Ammon's horn (tissue), 1 donor: ENCODE measurements around the gene ZBTB25.

Source experiments
- DNase-seq: peaks from one replicate; pipeline ENCODE4 v3.0.0-alpha.2; 2016; ENCODE audit warnings: low spot score

The ZBTB25 gene

GRCh38 chr14:64516969-64517368 lies 13.3 kb upstream of the ZBTB25 start:
- DNase-seq, result no peak

GRCh38 chr14:64515053-64515452 lies 11.4 kb upstream of the ZBTB25 start:
- no peak for DNase-seq

- DNase-seq, result no peak
Measured at GRCh38 chr14:64513271-64513670, 9.6 kb upstream of the ZBTB25 start.

GRCh38 chr14:64510825-64511671 lies 7.4 kb upstream of the ZBTB25 start:
- DNase-seq, result peak; percentile 88

- DNase-seq, result no peak
Measured at GRCh38 chr14:64509036-64509435, 5.4 kb upstream of the ZBTB25 start.

DNA sequence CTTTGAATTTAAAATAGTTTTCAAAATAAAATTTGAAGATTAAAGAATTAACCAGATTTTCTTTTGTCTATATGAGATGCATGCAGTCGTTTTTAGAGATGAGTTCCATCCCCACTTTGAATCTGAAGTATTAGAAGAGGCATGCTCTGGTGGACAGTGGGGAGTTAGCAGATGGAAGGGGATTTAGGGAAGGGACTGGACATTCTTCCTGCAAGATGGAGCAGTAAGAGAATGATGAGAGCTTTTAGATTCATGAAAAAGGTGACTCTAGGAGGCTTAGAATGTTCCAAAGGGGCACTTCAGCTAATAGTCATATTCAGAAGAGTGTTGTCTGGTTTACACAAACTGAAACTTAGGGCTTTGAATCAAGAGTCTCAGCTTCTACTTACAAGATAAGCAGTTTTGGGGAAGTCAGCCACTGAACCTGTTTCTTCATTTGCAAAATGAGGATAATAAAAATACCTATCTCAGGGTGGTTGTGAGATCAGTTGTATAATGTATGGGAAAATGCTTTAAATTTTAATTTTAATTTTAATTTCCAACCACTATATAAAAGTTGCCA lies 4.7 kb upstream of the ZBTB25 start:
- no peak for DNase-seq

GRCh38 chr14:64507376-64508156 lies 3.9 kb upstream of the ZBTB25 start:
- DNase-seq, result no peak

DNA sequence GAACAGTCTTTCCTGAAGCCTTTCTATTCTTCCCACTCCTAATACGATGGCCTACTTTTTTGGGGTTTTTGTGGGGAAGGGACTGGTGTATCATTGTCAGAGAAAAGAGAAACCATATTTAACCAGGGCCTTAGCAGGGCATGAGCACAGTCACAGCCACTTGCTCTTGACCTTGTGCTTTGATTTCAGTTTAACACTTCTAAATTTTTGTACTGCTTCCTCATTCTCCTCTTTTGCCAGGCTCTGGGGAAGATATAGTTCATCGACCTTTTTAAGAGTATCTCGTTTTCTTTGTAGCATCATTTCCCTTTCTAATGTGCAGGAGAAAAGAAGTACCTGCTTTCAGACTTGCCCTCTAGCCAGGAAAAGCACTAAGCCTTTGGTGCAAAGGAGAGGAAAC lies 3.1 kb upstream of the ZBTB25 start:
- no peak for DNase-seq

DNA sequence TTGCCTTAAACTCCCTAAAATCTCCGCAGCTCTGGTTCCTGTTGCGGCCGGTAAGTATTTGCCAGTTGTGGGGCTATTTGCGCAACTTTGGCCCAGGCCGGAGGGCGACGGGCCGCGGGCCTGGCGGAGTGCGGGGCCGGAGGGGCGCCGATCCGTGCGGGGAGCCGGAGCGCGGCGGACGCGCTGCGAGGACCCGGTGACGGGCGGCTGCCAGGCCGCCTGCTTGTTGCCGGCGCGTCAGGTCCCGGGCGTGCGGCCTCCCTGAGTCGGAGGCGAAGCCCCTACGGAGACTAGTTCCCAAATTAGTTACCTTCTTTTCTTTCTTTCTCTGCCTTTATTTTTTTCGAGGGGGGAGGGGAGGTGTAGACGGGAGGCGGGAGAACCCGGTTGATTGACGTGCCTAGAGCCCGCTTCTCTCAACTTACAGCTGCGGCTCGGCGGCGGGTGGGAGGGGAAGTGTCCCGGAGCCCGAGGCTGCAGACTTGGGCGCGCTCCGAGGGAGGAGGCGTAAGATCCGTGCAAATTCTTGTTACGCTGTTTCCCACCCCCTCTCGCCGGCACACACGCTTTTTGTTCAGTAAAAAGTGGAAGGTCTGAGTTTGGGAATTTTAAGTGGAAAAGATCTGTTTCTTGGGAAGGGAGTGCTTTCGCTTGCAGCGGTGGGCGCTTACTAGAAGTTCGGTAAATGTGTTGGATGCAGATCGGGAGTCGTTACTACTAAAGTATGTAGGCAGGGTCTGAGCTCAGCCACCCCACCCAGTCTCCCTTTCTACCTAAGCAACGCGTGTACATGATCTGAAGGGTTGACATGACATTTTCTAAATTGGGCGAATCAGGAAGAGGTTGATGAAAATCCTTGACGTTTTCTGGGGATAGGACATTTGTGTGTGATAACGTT lies 1.5 kb upstream of the ZBTB25 start:
- peak; percentile 94 for DNase-seq

DNA sequence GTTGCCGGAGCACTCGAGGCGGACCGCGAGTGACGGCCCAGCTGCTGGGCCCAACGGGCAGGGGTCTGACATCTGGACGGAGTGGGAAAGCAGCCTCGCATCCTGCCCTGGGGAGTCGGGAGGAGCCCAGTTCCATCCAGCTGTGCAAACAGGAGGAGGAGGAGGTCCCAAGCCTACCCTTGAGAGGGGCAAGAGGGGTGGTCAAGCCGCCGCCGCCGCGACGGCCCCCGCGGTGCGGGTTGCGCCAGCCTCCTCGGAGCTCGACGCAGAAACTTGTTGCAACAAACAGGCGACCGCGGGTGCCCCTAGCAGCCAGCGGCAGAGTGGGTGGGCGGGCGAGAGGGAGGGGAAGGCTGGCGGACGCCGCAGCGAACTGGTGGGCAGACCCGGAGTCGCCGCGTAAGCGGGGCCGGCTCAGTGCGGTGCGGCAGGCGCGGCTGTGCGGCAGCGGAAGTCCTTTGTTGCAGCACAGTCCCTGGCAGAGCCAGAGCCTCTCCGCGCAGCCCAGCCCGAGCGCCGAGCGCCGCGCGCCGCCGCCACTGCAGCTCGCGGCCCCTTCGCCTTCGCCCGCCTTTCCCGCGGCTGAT lies 765 bp upstream of the ZBTB25 start, which contains the start of gene ZBTB1:
ZBTB1 (plus strand) TSS at position 461 of the 587 bp plus-strand sequence. CDS start 16,735 bp downstream, outside the sequence.
- peak; percentile 81 for DNase-seq

- DNase-seq, result no peak
Measured at GRCh38 chr14:64502887-64503433, 678 bp downstream of the ZBTB25 start.

- DNase-seq, result no peak
Measured at GRCh38 chr14:64502456-64502855, 1.2 kb downstream of the ZBTB25 start.

DNA sequence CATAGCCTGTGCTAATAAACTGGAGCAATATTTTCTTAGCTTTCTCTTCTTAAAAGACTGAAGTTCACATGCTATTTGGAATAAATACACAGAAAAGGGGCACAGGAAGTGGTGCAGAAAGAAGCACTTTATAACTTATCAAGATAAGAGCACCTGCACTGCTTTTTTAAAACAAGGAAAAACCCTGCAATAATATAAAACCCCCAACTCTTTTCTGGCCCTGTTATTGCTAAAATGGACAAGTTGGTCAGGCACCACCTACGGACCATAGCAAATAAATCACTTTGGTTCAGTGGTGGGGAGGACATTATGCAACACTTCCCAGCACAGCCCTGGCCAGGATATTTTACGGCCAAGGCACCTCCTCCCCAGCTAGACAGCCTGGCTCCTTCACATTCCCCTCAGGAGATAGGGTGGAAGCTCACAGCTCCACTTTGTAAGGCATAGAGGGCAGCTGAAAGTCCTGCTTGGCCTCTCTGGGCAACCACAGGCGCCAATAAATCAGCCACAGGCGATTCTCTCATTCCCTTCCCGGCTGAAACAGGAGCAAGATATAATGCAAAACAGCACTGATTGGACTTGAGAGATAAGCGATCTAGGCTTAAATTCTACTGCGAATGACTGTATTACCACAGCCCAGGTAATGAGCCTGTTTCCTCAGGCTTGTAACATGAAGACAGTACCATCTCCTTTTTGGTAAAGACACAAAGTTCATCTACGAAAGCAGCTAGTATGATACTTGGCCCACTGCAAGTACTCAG lies 2.0 kb downstream of the ZBTB25 start:
- DNase-seq, result no peak

- no peak for DNase-seq
Measured at GRCh38 chr14:64500088-64500487, 3.5 kb downstream of the ZBTB25 start.

DNA sequence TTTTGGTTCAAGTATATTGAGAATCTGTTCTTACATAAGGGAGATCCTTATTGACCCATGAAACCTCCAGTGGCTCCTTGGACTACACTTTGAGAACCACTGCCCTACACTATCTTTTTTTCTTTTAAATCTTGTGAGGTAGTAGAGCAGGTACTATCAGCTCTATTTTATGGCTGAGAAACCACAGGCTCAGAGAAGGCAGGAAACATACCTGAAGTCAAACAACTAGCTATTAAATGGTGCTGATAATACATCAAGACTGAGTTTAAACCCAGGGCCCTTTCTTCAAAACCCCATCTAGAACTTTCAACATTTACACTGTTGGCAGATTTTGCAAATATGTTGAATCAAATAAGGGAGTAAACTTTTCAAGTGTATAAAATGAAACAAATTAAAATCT lies 6.9 kb downstream of the ZBTB25 start:
- DNase-seq, result no peak

DNA sequence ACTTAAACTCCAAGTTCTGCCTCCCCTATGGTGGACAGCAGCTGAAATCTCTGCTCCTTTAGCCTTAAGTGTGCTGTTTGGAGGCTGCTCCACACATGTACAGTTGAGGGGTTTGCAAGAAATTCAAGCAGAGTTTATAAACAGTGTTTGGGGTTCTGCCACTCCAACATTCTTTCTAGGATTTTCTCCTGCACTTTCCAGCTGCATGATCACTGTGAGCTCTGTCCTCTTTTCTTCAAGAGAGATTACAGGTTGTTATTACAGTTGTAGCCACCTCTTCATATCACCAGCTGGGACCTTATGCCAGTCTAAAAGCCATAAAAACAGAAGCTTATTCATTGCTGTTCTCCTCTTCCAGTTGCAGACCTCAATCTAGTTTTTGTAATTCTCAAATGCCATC lies 8.4 kb downstream of the ZBTB25 start:
- DNase-seq, result no peak

GRCh38 chr14:64493455-64493854 lies 10.2 kb downstream of the ZBTB25 start:
- no peak for DNase-seq

DNA sequence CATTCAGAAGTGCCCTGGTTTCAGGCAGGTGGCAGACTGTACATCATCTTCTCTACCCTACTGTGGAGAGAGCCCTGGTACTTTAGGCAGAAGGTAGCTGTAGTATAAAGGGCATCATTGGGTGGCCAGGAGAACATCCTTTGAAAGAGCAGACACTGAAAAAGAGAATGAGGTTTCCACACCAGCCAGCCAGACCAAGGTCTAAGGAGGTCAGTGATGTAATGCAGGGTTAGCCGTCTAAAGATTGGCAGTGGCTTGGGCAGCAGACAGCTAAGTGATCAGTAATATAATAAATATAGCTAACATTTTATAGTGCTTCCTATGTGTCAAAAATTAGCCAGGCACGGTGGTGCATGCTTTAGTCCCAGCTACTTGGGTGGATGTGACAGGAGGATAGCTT lies 12.0 kb downstream of the ZBTB25 start:
- no peak for DNase-seq

- DNase-seq, result no peak
Measured at GRCh38 chr14:64488590-64489099, 15.0 kb downstream of the ZBTB25 start.

GRCh38 chr14:64478634-64479250 lies 24.9 kb downstream of the ZBTB25 start:
- DNase-seq, result no peak
